DMS114 treated with DMSO at 0.1 percent for 48 hours (cell line): ENCODE measurements around the gene DOCK4.

Experiments
- DNase-seq: peaks from one replicate; lab custom pipeline; 2025; ENCODE audit not compliant: unreplicated experiment; lab: John Stamatoyannopoulos, UW

DOCK4 gene

GRCh38 chr7:112192236-112193154 is 13.7 kb downstream of the DOCK4 start:
- no peak for DNase-seq

GRCh38 chr7:112190120-112190519 is 16.1 kb downstream of the DOCK4 start:
- no peak for DNase-seq

- DNase-seq = no peak
Measured at GRCh38 chr7:112189691-112190090, 16.5 kb downstream of the DOCK4 start.

GRCh38 chr7:112188257-112188656 is 17.9 kb downstream of the DOCK4 start:
- DNase-seq = no peak

GRCh38 chr7:112186300-112186699 is 19.9 kb downstream of the DOCK4 start:
- no peak for DNase-seq

- DNase-seq = no peak
Measured at GRCh38 chr7:112185005-112185834, 21.0 kb downstream of the DOCK4 start.

GRCh38 chr7:112184455-112184854 is 21.7 kb downstream of the DOCK4 start:
- DNase-seq = no peak

- no peak for DNase-seq
Measured at GRCh38 chr7:112183266-112183665, 22.9 kb downstream of the DOCK4 start.

- DNase-seq = no peak
Measured at GRCh38 chr7:112182749-112183148, 23.4 kb downstream of the DOCK4 start.

- DNase-seq = no peak
Measured at GRCh38 chr7:112180223-112180622, 26.0 kb downstream of the DOCK4 start.

- no peak for DNase-seq
Measured at GRCh38 chr7:112176693-112177415, 29.3 kb downstream of the DOCK4 start.

GRCh38 chr7:112176241-112176640 is 30.0 kb downstream of the DOCK4 start:
- DNase-seq = no peak

- DNase-seq = no peak
Measured at GRCh38 chr7:112174192-112174591, 32.0 kb downstream of the DOCK4 start.

- no peak for DNase-seq
Measured at GRCh38 chr7:112173568-112173905, 32.7 kb downstream of the DOCK4 start.

GRCh38 chr7:112172870-112173567 is 33.2 kb downstream of the DOCK4 start:
- no peak for DNase-seq

- no peak for DNase-seq
Measured at GRCh38 chr7:112171673-112172072, 34.5 kb downstream of the DOCK4 start.

GRCh38 chr7:112168915-112169314 is 37.3 kb downstream of the DOCK4 start:
- no peak for DNase-seq

GRCh38 chr7:112167147-112167546 is 39.1 kb downstream of the DOCK4 start:
- no peak for DNase-seq

GRCh38 chr7:112162784-112163506 is 43.3 kb downstream of the DOCK4 start:
- no peak for DNase-seq

GRCh38 chr7:112162142-112162766 is 43.9 kb downstream of the DOCK4 start:
- no peak for DNase-seq
